Camera-type eye (tissue), 1 donor: ENCODE measurements around the gene KCNE2. TPM values are rescaled to one million over a fixed set of nuclear protein-coding genes. Genes with fewer than 3 reads are reported as not detected.

Source experiments
- total RNA-seq: library from RNA; depleted of rRNA; stranded (reverse); fragments of >200 nt; gene quantifications from one replicate; pipeline ENCODE4 v1.2.3, GENCODE V29; 2014

Gene KCNE2, protein sequence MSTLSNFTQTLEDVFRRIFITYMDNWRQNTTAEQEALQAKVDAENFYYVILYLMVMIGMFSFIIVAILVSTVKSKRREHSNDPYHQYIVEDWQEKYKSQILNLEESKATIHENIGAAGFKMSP
- not detected for total RNA-seq

DNA sequence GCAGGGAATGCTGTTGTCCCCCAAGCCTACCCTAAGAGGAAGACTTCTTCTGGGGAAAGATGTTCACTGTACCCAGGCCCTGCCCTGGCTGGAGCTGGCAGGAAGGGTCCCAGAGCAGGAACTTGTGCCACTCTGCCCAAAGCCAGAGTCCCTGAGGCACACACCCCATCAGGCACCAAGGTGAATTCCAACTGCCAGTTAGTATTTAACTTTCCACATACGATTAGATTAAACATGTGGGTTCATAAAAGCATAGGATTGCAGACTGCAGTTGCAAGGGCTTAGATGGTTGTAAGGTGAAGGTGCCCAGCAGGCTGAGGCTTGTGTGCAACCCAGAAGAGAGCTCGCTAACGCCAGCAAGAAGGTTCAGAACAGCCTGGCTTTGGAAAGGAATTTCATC, at the start of gene KCNE2:
KCNE2 (plus strand) TSS at position 274 of the 400 bp plus-strand sequence. CDS start 6,473 bp downstream, outside the sequence.

DNA sequence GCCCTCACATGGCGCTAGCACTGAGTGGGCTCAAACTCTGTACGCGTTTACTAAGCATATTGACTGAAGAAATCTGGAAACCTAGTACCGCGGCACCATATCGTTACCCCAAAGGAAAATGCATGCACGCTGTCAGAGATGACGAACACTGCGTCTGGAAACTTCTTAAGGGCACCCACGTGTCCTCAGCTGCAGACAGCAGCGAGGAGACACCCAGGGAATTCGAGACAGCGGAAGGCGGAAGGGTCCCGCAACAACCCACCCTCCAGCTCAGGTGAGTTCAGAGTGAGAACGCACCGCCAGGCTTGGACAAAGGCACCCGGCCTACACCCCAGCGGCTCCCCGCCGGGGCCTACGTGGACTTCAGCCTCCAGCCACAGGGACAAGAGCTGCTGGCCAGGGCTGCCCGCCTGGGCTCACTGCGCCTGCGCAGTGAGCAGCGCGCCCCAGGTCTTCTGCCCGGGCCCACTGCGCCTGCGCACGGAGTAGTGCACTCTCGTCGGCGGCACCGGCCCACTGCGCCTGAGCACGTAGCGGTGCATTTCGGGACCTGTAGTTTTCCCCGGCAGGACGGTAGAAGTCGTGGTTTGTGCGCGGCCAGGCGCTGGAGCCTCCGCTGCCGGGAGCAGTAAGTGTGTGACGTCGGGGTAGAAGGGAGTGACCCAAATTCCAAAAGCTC, 11.3 kb downstream of the KCNE2 start, which contains the start of gene SMIM11:
SMIM11 (plus strand) TSS at position 568 of the 679 bp plus-strand sequence. CDS start 3,998 bp downstream, outside the sequence.

Other genes starting within 250 kb of the KCNE2 start
- 19.1 TPM for gene SMIM11, start 11.5 kb downstream of the KCNE2 start, total RNA-seq
- gene SMIM34, start 59.9 kb downstream of the KCNE2 start, total RNA-seq: not detected
- 0.33 TPM for gene KCNE1, start 148.2 kb downstream of the KCNE2 start, total RNA-seq